HepG2 (cell line): ENCODE data around the gene DPY19L3. TPM values are rescaled to one million over a fixed set of nuclear protein-coding genes. Genes with fewer than 3 reads are reported as not detected.

Experiments
- HES4 ChIP-seq: sonication (generic); formaldehyde crosslinking; IDR thresholded peaks from 2 replicates; pipeline ENCODE4 v1.9.0; 2021; ENCODE audit warnings: mild to moderate bottlenecking, missing genetic modification reagents, borderline replicate concordance
- KLF12 ChIP-seq: sonication (generic); formaldehyde crosslinking; IDR thresholded peaks from 2 replicates; pipeline ENCODE4 v1.4.0; 2020; ENCODE audit warnings: missing genetic modification reagents, borderline replicate concordance
- TBL1XR1 ChIP-seq: fragments of 150-350 bp; IDR thresholded peaks from 2 replicates; pipeline ENCODE4 v1.6.1; 2014; ENCODE audit warnings: borderline replicate concordance, low read length; ENCODE audit not compliant: partially characterized antibody
- ZFP1 ChIP-seq: IDR thresholded peaks from 2 replicates; pipeline ENCODE4 v1.6.1; 2016
- ZNF235 ChIP-seq: sonication (generic); formaldehyde crosslinking; IDR thresholded peaks from 2 replicates; pipeline ENCODE4 v1.8.1; 2023; ENCODE audit warnings: mild to moderate bottlenecking, missing genetic modification reagents, borderline replicate concordance
- ZNF558 ChIP-seq: sonication (generic); formaldehyde crosslinking; IDR thresholded peaks from 2 replicates; pipeline ENCODE4 v1.9.0; 2022; ENCODE audit warnings: mild to moderate bottlenecking, missing genetic modification reagents, borderline replicate concordance
- ZNF761 ChIP-seq: sonication (generic); formaldehyde crosslinking; conservative IDR thresholded peaks from 2 replicates; pipeline ENCODE4 v1.4.0; 2020; ENCODE audit warnings: mild to moderate bottlenecking, missing genetic modification reagents
- ZUFSP ChIP-seq: sonication (generic); formaldehyde crosslinking; IDR thresholded peaks from 2 replicates; pipeline ENCODE4 v1.9.0; 2021; ENCODE audit warnings: missing genetic modification reagents, mild to moderate bottlenecking, borderline replicate concordance
- polyA plus RNA-seq, 8 experiments: library from polyadenylated mRNA; depleted of rRNA in 3 of 8; stranded (reverse) in 7 of 8; unstranded in 1 of 8; fragments of >200 nt; fragmentation: Illumina TruSeq in 4 of 8; extraction: Trizol in 4 of 8; gene quantifications; 2 replicates each; pipeline versions ENCODE4 v1.2.1 to v1.2.3, GENCODE V29; 2011 to 2016; ENCODE audit warnings: low read depth in 4 of 8, missing spikeins in 1 of 8, mixed read lengths in 1 of 8; ENCODE audit not compliant: insufficient read depth in 1 of 8
- total RNA-seq, 5 experiments: library from RNA; depleted of rRNA; stranded (reverse); fragments of >200 nt; fragmentation: Illumina TruSeq; extraction: Trizol; gene quantifications; 2 replicates each; pipeline ENCODE4 v1.2.3, GENCODE V29; 2016; ENCODE audit warnings: low read depth in 1 of 5
- TF ChIP-seq, protein P1 (sequence below): sonication (generic); formaldehyde crosslinking; IDR thresholded peaks from 2 replicates; pipeline ENCODE4 v1.8.0; 2022; ENCODE audit warnings: mild to moderate bottlenecking, missing genetic modification reagents; ENCODE audit not compliant: insufficient replicate concordance
- TF ChIP-seq, protein P2 (sequence below): sonication (generic); formaldehyde crosslinking; IDR thresholded peaks from 2 replicates; pipeline ENCODE4 v1.4.0; 2020; ENCODE audit warnings: missing genetic modification reagents, borderline replicate concordance
- TF ChIP-seq, protein P3 (sequence below): sonication (generic); formaldehyde crosslinking; IDR thresholded peaks from 2 replicates; pipeline ENCODE4 v1.4.0; 2020; ENCODE audit warnings: mild to moderate bottlenecking, missing genetic modification reagents
- TF ChIP-seq, protein P4 (sequence below): sonication (generic); formaldehyde crosslinking; IDR thresholded peaks from 2 replicates; pipeline ENCODE4 v1.4.0; 2020; ENCODE audit warnings: mild to moderate bottlenecking, missing genetic modification reagents, borderline replicate concordance
- TF ChIP-seq, protein P5 (sequence below): sonication (generic); formaldehyde crosslinking; IDR thresholded peaks from 2 replicates; pipeline ENCODE4 v1.5.0; 2020; ENCODE audit warnings: mild to moderate bottlenecking, missing genetic modification reagents, borderline replicate concordance

DPY19L3 gene
- total and polyA plus RNA-seq, 2 of the 13 experiments (the other 11 are each of a cell fraction or from before 2014, with no cell fraction given): 21.6 to 25.2 TPM

- TF ChIP-seq, protein P1, sequence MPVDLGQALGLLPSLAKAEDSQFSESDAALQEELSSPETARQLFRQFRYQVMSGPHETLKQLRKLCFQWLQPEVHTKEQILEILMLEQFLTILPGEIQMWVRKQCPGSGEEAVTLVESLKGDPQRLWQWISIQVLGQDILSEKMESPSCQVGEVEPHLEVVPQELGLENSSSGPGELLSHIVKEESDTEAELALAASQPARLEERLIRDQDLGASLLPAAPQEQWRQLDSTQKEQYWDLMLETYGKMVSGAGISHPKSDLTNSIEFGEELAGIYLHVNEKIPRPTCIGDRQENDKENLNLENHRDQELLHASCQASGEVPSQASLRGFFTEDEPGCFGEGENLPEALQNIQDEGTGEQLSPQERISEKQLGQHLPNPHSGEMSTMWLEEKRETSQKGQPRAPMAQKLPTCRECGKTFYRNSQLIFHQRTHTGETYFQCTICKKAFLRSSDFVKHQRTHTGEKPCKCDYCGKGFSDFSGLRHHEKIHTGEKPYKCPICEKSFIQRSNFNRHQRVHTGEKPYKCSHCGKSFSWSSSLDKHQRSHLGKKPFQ (CRISPR knock-in tag): no peak
- TF ChIP-seq ZUFSP (CRISPR knock-in tag) (no peak), TBL1XR1 (no peak), ZNF761 (no peak), KLF12 (no peak), ZNF558 (CRISPR knock-in tag) (0 out of 2 replicates have a peak, but pooled peaks have one; percentile 22), ZFP1 (CRISPR knock-in tag) (no peak), ZNF235 (no peak; the same call in 1 of the 2 replicates), HES4 (CRISPR knock-in tag) (peak; percentile 12; the same call in 1 of the 2 replicates)
- TF ChIP-seq, protein P2, sequence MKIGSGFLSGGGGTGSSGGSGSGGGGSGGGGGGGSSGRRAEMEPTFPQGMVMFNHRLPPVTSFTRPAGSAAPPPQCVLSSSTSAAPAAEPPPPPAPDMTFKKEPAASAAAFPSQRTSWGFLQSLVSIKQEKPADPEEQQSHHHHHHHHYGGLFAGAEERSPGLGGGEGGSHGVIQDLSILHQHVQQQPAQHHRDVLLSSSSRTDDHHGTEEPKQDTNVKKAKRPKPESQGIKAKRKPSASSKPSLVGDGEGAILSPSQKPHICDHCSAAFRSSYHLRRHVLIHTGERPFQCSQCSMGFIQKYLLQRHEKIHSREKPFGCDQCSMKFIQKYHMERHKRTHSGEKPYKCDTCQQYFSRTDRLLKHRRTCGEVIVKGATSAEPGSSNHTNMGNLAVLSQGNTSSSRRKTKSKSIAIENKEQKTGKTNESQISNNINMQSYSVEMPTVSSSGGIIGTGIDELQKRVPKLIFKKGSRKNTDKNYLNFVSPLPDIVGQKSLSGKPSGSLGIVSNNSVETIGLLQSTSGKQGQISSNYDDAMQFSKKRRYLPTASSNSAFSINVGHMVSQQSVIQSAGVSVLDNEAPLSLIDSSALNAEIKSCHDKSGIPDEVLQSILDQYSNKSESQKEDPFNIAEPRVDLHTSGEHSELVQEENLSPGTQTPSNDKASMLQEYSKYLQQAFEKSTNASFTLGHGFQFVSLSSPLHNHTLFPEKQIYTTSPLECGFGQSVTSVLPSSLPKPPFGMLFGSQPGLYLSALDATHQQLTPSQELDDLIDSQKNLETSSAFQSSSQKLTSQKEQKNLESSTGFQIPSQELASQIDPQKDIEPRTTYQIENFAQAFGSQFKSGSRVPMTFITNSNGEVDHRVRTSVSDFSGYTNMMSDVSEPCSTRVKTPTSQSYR (CRISPR knock-in tag): no peak
- TF ChIP-seq, protein P3, sequence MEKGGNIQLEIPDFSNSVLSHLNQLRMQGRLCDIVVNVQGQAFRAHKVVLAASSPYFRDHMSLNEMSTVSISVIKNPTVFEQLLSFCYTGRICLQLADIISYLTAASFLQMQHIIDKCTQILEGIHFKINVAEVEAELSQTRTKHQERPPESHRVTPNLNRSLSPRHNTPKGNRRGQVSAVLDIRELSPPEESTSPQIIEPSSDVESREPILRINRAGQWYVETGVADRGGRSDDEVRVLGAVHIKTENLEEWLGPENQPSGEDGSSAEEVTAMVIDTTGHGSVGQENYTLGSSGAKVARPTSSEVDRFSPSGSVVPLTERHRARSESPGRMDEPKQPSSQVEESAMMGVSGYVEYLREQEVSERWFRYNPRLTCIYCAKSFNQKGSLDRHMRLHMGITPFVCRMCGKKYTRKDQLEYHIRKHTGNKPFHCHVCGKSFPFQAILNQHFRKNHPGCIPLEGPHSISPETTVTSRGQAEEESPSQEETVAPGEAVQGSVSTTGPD: 0 out of 2 replicates have a peak, but pooled peaks have one; percentile 27
- TF ChIP-seq, protein P4, sequence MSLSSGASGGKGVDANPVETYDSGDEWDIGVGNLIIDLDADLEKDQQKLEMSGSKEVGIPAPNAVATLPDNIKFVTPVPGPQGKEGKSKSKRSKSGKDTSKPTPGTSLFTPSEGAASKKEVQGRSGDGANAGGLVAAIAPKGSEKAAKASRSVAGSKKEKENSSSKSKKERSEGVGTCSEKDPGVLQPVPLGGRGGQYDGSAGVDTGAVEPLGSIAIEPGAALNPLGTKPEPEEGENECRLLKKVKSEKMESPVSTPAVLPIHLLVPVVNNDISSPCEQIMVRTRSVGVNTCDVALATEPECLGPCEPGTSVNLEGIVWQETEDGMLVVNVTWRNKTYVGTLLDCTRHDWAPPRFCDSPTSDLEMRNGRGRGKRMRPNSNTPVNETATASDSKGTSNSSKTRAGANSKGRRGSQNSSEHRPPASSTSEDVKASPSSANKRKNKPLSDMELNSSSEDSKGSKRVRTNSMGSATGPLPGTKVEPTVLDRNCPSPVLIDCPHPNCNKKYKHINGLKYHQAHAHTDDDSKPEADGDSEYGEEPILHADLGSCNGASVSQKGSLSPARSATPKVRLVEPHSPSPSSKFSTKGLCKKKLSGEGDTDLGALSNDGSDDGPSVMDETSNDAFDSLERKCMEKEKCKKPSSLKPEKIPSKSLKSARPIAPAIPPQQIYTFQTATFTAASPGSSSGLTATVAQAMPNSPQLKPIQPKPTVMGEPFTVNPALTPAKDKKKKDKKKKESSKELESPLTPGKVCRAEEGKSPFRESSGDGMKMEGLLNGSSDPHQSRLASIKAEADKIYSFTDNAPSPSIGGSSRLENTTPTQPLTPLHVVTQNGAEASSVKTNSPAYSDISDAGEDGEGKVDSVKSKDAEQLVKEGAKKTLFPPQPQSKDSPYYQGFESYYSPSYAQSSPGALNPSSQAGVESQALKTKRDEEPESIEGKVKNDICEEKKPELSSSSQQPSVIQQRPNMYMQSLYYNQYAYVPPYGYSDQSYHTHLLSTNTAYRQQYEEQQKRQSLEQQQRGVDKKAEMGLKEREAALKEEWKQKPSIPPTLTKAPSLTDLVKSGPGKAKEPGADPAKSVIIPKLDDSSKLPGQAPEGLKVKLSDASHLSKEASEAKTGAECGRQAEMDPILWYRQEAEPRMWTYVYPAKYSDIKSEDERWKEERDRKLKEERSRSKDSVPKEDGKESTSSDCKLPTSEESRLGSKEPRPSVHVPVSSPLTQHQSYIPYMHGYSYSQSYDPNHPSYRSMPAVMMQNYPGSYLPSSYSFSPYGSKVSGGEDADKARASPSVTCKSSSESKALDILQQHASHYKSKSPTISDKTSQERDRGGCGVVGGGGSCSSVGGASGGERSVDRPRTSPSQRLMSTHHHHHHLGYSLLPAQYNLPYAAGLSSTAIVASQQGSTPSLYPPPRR (CRISPR knock-in tag): no peak
- TF ChIP-seq, protein P5, sequence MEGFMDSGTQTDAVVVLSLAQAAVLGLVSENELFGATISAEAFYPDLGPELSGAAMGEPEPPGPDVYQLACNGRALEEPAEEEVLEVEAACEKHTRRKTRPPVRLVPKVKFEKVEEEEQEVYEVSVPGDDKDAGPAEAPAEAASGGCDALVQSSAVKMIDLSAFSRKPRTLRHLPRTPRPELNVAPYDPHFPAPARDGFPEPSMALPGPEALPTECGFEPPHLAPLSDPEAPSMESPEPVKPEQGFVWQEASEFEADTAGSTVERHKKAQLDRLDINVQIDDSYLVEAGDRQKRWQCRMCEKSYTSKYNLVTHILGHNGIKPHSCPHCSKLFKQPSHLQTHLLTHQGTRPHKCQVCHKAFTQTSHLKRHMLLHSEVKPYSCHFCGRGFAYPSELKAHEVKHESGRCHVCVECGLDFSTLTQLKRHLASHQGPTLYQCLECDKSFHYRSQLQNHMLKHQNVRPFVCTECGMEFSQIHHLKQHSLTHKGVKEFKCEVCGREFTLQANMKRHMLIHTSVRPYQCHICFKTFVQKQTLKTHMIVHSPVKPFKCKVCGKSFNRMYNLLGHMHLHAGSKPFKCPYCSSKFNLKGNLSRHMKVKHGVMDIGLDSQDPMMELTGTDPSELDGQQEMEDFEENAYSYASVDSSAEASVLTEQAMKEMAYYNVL: peak; percentile 47; the same call in 1 of the 2 replicates
Measured at GRCh38 chr19:32404933-32405430, 588 bp upstream of the DPY19L3 start (continued).
